Measurements from ENCODE around the gene APPBP2. TPM values are rescaled to one million over a fixed set of nuclear protein-coding genes. Genes with fewer than 3 reads are reported as not detected.

Gene APPBP2
- total and polyA plus RNA-seq, 11 donors, result 2.5 to 28.7 (median 14.0) TPM

DNA sequence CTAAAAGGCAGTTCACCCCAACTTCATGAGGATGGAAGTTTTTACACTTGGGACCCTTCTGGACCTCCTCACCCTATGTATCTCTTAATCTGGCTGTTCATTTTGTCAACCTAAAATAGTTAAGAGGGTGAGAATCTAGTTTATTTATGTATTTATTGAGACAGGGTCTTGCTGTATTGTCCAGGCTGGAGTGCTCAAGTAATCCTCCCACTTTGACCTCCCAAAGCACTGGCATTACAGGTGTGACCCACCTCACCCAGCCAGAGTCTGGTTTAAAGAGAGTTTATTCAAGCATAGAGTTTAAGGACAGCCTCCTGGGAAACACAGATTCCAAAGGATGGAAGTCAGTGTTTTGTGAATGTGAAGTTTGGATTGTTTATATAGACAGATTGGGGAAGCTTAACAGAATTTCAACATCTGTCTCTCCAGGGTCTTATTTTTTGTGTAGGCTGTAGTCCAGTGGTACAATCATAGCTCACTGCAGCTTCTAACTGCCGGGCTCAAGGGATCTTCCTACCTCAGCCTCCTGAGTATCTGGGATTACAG lies 8.0 kb upstream of the APPBP2 start:
- Histone ChIP-seq H3K9me3 (no peaks in the 10 kb centered on the region), H3K27ac (no peak overlapping the region), H3K4me1 (no peaks in the 10 kb centered on the region), H3K27me3 (no peaks in the 10 kb centered on the region), H3K4me3 (no peak overlapping the region), H3K36me3 (no peaks in the 10 kb centered on the region)
- DNase-seq (no peak), ATAC-seq (no peak)
- intact Hi-C loops (cut with DNase I), result no loop called here
- no peak for TF ChIP-seq POLR2A (IDR thresholded peaks at IDR 0.05)
- TF ChIP-seq, protein P1, sequence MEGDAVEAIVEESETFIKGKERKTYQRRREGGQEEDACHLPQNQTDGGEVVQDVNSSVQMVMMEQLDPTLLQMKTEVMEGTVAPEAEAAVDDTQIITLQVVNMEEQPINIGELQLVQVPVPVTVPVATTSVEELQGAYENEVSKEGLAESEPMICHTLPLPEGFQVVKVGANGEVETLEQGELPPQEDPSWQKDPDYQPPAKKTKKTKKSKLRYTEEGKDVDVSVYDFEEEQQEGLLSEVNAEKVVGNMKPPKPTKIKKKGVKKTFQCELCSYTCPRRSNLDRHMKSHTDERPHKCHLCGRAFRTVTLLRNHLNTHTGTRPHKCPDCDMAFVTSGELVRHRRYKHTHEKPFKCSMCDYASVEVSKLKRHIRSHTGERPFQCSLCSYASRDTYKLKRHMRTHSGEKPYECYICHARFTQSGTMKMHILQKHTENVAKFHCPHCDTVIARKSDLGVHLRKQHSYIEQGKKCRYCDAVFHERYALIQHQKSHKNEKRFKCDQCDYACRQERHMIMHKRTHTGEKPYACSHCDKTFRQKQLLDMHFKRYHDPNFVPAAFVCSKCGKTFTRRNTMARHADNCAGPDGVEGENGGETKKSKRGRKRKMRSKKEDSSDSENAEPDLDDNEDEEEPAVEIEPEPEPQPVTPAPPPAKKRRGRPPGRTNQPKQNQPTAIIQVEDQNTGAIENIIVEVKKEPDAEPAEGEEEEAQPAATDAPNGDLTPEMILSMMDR (IDR thresholded peaks at IDR 0.05), result no peak
- 83 to 92% (median 91%) methylated on average over 1 of the region's 1 CpG for WGBS, 4 donors

GRCh38 chr17:60529806-60530205 lies 3.8 kb upstream of the APPBP2 start:
- intact Hi-C loops (cut with DNase I), result loop anchor here in 5 of 10 donors (5.0 kb wide), 3 partner anchors 37 to 67 kb away; no protein-coding TSS in a partner anchor
- WGBS, 4 donors, result 93 to 100% (median 98%) methylated on average over 1 of the region's 1 CpG
- TF ChIP-seq, protein P1 (IDR thresholded peaks at IDR 0.05), result no peak
- no peak for TF ChIP-seq POLR2A (IDR thresholded peaks at IDR 0.05)
- DNase-seq (no peak), ATAC-seq (no peak)
- H3K27ac ChIP-seq, result no peak overlapping the region
- no peaks in the 10 kb centered on the region for H3K36me3 ChIP-seq
- H3K4me3 ChIP-seq, result no peak overlapping the region
- H3K9me3 ChIP-seq, result no peaks in the 10 kb centered on the region
- no peaks in the 10 kb centered on the region for H3K27me3 ChIP-seq
- H3K4me1 ChIP-seq, result peaks cover 0 to 9% (median 5%) of the 10 kb centered on the region in 12 donors

- intact Hi-C loops (cut with DNase I), result loop anchor here in 5 of 10 donors (5.0 kb wide), 3 partner anchors 38 to 68 kb away; no protein-coding TSS in a partner anchor
- Histone ChIP-seq H3K27me3 (no peaks in the 10 kb centered on the region), H3K4me1 (peaks cover 0 to 18% (median 11%) of the 10 kb centered on the region in 12 donors), H3K9me3 (no peaks in the 10 kb centered on the region), H3K27ac (no peak overlapping the region), H3K4me3 (no peak overlapping the region), H3K36me3 (no peaks in the 10 kb centered on the region)
- WGBS, 4 donors, result 80 to 100% (median 95%) methylated on average over 1 to 3 of the region's 3 CpGs
- no peak for TF ChIP-seq POLR2A (IDR thresholded peaks at IDR 0.05)
- ATAC-seq (no peak), DNase-seq (no peak)
These were observed 2.8 kb upstream of the APPBP2 start for GRCh38 chr17:60528828-60529227.

DNA sequence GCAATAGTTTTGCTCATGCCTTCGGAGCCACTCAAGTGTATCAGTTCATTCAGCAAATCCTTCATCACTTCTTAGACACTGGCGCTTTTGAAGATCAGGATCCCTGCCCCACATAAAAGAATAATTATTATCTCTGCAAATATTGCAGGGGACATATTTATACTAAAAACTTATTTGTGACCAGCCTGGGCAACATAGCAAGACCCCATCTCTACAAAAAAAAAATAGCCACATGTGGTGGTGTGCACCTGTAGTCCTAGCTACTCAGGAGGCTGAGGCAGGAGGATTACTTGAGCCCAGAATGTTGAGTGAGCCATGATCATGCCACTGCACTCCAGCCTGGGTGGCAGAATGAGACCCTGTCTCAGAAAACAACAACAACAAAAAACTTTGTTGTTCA lies 1.7 kb upstream of the APPBP2 start:
- intact Hi-C loops (cut with DNase I), result loop anchor here in 6 of 10 donors (2.0 to 5.0 kb wide), 5 partner anchors 40 to 73 kb away; partner anchors contain the start of gene PPM1D (in 1 of the 6)
- H3K4me1 ChIP-seq, result peaks cover 3 to 30% (median 22%) of the 10 kb centered on the region in 12 donors
- H3K36me3 ChIP-seq, result no peaks in the 10 kb centered on the region
- no peak overlapping the region for H3K4me3 ChIP-seq
- DNase-seq, result no peak
- no peak overlapping the region for H3K27ac ChIP-seq
- TF ChIP-seq, protein P1 (IDR thresholded peaks at IDR 0.05), result no peak
- no peak for TF ChIP-seq POLR2A (IDR thresholded peaks at IDR 0.05)
- H3K27me3 ChIP-seq, result no peaks in the 10 kb centered on the region
- no peaks in the 10 kb centered on the region for H3K9me3 ChIP-seq
- no peak for ATAC-seq
- 91 to 99% (median 99%) methylated on average over 2 of the region's 2 CpGs for WGBS, 4 donors
